HG02943 (cell line): ENCODE data around the gene ATXN1.

ENCODE experiments used
- ATAC-seq: cut with Tn5 transposase; IDR thresholded peaks from one replicate; pipeline ENCODE4 v1.9.1; 2021; ENCODE audit warnings: mild to moderate bottlenecking, low read depth, moderate library complexity; ENCODE audit not compliant: unreplicated experiment

The ATXN1 gene

DNA sequence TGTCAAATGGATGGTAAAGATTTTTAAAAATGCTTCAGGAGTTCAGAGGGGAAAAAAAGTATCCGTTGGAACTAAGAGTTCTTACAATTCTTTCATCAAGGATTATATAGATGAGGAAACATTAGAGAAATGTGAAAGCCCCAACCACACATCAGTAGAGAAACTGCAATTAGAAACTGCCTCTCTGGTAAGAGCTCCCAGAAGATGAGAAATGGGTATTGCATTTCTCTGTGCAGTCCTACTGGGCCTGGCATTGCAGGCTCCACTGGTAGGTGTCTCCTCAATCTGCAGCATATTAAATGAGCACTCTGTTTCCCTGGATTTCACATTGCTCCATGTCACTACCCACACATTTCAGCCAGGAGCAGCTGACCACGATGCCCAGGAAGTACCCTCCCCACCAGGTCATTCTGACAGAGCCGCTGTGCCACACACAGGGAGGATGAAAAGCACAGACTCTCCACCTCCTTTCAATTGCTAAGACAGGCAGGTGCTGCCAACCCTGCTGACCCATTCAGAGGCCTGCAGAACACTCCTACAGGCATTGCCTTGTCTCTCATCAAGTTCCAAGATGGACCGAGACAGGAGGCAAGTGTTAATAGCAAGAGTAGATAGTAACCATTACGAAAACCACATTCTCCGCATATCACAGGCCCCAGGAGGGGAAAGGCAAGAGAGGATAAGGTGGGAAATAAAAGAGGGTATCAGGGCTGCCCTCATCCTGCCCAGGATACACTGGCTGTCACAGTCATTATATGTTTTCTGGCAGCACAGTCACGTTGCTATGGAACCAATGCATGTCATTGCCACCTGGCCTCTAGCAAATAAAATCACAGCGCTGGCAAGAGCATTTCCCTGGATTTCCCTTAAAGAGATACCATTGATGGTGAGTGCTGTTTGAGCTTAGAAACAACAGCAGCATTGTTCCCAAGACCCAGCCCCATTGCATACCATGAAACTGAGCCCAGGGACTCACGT, 241.7 kb downstream of the ATXN1 start:
- ATAC-seq: no peak

DNA sequence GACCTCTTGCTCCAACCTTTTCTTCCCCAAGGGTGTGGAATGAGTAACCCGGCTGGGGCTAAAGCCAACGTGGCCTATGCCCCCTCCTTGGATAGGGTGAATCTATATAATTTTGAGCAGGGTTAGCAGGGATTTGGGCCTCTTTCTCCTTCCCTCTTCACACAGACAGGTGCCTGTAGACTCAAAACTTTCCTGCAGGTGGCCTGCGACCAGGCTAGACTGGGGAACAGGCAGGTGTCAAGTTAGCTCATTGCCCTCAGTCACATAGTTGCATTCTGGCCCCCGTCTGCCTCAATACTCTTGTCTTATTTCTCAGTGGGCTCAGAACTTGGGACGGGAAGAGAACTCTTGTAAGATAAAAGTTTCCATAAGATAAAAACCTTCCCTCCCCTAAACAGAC, 243.0 kb downstream of the ATXN1 start:
- ATAC-seq: no peak

- ATAC-seq: no peak
Observed at GRCh38 chr6:16514249-16514648, 247.0 kb downstream of the ATXN1 start.

- ATAC-seq: no peak
Observed at GRCh38 chr6:16512544-16513290, 248.5 kb downstream of the ATXN1 start.

DNA sequence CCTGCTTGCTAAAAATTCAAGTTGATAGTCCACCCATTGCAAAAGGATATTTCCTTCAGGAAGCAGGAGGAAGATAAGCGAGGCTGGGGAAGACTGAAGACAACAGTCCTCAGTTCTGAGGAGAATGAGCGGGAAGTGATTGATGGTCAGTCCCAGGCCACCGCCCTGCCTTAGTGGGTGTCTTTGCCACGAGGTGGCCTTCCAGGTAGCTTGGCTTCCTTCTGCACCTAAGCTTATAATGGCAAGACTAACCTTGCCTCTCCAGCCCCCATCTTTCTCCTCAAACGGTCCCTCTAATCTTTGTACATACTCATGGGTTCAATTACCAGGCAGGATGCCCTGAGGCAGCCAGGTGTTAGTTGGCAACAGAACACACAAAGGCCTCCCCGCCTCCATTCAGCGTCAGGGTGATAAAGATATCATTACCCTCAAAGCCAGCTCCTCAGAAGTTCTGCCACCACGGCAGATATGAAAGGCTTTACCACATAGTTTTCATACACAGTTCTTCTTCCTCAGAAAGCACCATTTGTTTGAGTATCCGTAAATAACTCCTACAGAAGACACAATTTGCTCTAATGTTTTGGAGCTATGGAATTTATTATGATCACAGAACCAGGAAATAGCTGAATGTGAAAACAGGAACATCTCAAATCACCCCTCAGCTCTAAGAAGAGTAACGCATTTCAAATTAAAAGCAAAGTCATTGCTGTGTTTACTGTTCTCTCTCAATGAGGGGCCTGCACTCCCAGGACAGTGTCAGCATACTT, 249.4 kb downstream of the ATXN1 start:
- peak; percentile 50 for ATAC-seq

DNA sequence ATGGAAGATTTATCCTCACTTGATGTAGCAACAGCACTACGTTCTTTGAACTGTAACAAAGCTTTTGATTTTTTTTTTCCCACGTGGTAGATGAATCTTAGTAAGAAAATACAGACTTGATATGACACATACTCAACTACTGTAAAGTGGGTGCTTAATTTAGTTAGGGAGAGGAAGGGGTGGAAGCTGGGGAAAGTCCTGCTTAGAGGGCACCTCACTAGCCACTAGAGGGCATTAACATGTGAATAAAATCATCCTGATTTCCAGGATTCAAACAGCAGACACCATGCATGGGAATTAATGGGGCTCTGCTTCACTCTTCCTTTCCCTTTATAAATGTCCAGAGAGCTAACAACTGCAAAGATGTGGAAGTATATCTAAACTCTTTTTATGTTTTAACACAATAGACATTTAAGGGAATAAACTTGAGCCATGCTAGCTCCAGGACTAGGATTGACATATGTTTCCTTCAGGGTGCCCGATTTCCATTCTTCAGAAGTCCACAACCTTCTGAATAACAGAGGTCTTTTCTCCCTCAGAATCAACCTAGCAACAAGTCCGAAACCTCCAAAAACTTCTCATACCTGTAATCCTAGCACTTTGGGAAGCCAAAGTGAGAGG, 250.1 kb downstream of the ATXN1 start:
- no peak for ATAC-seq

GRCh38 chr6:16510245-16510644, 251.0 kb downstream of the ATXN1 start:
- no peak for ATAC-seq

- no peak for ATAC-seq
Observed at GRCh38 chr6:16508959-16509358, 252.3 kb downstream of the ATXN1 start.

DNA sequence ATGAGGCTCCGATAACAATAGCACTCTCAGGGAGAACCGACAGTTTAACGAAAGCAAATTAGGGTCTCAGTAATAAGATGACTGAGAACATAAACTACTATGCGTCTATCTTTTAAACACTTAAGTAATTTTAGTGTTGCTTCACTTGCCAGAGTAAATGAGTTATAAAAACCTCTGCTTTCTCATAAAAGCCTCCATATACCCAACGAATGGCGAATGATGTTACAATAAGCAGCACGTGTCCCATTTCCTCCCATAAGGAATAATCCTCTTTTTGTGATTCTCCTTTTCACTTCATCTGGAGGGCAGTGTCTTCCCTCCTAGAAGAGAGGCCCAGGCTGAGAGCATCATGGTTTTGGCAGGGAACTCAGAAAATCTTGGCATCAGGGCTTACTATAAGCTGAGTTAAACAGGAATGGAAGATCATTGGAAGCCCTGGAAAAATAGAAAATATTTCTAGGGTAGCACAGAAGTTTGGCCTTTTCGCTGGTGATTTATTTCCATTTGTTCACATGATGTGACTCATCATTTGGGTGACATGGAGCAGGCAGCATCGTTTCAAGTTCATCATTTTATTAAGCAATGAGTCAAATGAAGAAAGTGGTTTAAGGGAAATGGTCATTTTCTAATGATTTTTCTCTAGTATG, 255.4 kb downstream of the ATXN1 start:
- ATAC-seq: no peak

- ATAC-seq: no peak
Observed at GRCh38 chr6:16504609-16505008, 256.7 kb downstream of the ATXN1 start.

GRCh38 chr6:16503970-16504415, 257.3 kb downstream of the ATXN1 start:
- peak; percentile 77 for ATAC-seq

- no peak for ATAC-seq
Observed at GRCh38 chr6:16503241-16503775, 258.0 kb downstream of the ATXN1 start.

DNA sequence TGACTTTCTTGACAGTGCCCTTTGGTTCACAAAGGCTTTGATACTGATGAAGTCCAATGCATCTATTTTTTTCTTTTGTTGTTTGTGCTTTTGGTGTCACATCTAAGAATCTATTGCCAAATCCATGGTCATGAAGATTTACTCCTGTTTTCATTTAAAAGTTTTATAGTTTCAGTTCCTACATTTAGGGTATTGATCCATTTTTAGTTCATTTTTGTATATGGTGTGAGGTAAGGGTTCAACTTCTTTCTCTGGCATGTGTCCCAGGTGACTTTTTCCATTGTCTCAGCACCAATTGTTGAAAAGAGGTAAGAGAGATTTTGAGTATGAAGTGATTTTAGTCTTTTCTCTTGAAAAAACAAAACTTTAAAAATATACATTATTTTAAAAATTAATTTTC, 262.3 kb downstream of the ATXN1 start:
- ATAC-seq: no peak

- ATAC-seq: no peak
Observed at GRCh38 chr6:16498237-16498636, 263.0 kb downstream of the ATXN1 start.

DNA sequence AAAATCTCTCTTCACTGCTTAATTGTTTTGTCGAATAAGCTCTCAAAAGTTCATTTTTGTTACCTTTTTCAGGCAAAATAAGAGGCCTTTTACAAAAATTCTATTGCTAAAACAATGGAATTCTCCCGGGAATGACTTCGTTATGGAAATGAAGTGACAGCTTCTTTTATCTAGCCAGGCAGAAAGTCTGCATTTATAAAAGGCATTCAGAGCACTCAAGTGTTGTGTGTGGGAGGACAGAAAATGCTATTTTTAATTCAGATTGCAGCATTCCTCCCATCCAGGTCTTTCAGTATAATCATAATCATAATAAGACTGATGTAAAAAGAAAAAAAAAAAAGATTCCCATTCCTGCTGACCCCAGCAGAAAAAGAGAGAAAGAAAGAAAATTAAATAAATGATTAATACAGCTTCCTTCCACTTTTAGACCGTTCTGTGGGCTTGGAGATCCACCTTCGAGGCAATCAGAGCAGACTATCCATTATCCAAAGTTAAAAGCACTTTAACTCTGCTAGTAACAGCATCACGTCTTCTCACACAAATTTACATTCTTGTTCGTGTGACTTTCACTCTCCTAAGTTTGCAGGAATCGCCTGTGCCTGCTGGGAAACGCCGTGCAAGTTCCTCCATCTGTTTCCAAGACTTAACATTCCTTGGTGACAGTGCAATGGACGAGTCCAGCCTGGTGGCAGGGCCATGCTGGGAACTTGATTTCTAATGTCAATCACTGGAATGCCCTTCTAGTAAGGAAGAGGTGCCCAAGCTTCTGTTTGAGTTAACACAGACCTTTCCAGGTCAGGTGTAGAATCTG, 264.1 kb downstream of the ATXN1 start:
- no peak for ATAC-seq

DNA sequence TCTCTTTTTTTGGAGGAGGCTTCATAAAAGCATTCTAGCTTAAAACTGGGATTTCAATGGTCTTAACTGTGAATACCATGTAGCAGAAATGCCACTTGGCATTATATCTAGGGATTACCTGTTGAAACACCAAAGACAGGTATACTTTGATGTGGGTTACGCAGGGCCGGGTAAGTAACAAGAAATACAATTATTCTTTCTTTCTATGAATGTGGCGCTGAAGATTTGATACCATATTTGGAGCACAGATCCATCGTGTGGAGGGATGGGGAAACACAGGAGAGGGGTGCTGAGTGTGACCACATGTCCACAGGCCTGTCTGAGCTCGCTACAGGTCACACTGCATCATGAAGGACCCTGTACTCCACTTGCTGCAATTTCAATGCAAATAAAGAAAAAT, 265.1 kb downstream of the ATXN1 start:
- ATAC-seq: no peak

GRCh38 chr6:16494793-16495192, 266.5 kb downstream of the ATXN1 start:
- ATAC-seq: peak; percentile 81

GRCh38 chr6:16493802-16494201, 267.5 kb downstream of the ATXN1 start:
- ATAC-seq: no peak

DNA sequence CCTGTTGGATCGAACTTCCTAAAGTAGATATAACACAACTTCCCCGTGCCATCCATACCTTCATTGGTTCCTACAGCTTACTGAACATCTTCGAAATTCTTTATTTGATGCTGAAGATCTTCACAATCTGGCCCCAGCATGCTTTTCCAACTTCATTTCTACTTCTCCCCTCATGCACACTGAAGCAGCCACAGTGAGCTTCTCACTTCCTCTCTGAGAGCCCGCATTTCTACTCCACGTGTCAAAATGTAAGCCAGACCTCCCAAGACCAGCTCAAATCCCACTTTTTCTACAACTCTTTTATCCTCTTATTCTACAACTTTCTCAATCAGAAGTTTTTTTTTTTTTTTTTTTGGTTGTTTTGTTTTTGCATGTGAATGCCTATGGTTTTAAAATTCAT, 268.1 kb downstream of the ATXN1 start:
- ATAC-seq: no peak
